ENCODE data around the gene APAF1.
"Not testable (repeated sequence)": the region's sequence is repeated elsewhere in the genome, so short reads cannot be mapped to it uniquely, and the experiment has no call there.

The APAF1 gene

GRCh38 chr12:98751580-98752115 lies 106.6 kb downstream of the APAF1 start:
- Histone ChIP-seq H3K36me3 (ENCODE audit: low read depth) (no peaks in the 10 kb centered on the region), H3K27ac (ENCODE audit: poor library complexity, severe bottlenecking) (no peak overlapping the region), H3K9me3 (ENCODE audit: severe bottlenecking) (no peaks in the 10 kb centered on the region), H3K4me3 (ENCODE audit: severe bottlenecking) (no peak overlapping the region), H3K27me3 (ENCODE audit: insufficient read depth, poor library complexity, severe bottlenecking) (peaks cover under 1% of the 10 kb centered on the region), H3K4me1 (ENCODE audit: insufficient read depth, poor library complexity, severe bottlenecking) (no peaks in the 10 kb centered on the region)
- DNase-seq (ENCODE audit: low spot score), result no peak
- no peak for ATAC-seq (ENCODE audit: low read depth)
- no peak for TF ChIP-seq CTCF (IDR thresholded peaks at IDR 0.05; ENCODE audit: poor library complexity, severe bottlenecking)

- no peaks in the 10 kb centered on the region for H3K36me3 ChIP-seq (ENCODE audit: low read depth)
- no peaks in the 10 kb centered on the region for H3K27me3 ChIP-seq (ENCODE audit: insufficient read depth, poor library complexity, severe bottlenecking)
- H3K9me3 ChIP-seq (ENCODE audit: severe bottlenecking), result no peaks in the 10 kb centered on the region
- no peak overlapping the region for H3K4me3 ChIP-seq (ENCODE audit: severe bottlenecking)
- no peak overlapping the region for H3K27ac ChIP-seq (ENCODE audit: poor library complexity, severe bottlenecking)
- DNase-seq (ENCODE audit: low spot score) (no peak), ATAC-seq (ENCODE audit: low read depth) (no peak)
- H3K4me1 ChIP-seq (ENCODE audit: insufficient read depth, poor library complexity, severe bottlenecking), result no peaks in the 10 kb centered on the region
- no peak for TF ChIP-seq CTCF (IDR thresholded peaks at IDR 0.05; ENCODE audit: poor library complexity, severe bottlenecking)
These were observed 107.6 kb downstream of the APAF1 start for GRCh38 chr12:98752726-98753125.

GRCh38 chr12:98754095-98754494 lies 109.0 kb downstream of the APAF1 start:
- DNase-seq (ENCODE audit: low spot score), result no peak
- H3K4me3 ChIP-seq (ENCODE audit: severe bottlenecking), result no peak overlapping the region
- H3K4me1 ChIP-seq (ENCODE audit: insufficient read depth, poor library complexity, severe bottlenecking), result no peaks in the 10 kb centered on the region
- ATAC-seq (ENCODE audit: low read depth), result peak; percentile 60
- no peaks in the 10 kb centered on the region for H3K27me3 ChIP-seq (ENCODE audit: insufficient read depth, poor library complexity, severe bottlenecking)
- no peak overlapping the region for H3K27ac ChIP-seq (ENCODE audit: poor library complexity, severe bottlenecking)
- no peaks in the 10 kb centered on the region for H3K9me3 ChIP-seq (ENCODE audit: severe bottlenecking)
- no peak for TF ChIP-seq CTCF (IDR thresholded peaks at IDR 0.05; ENCODE audit: poor library complexity, severe bottlenecking)
- no peaks in the 10 kb centered on the region for H3K36me3 ChIP-seq (ENCODE audit: low read depth)

GRCh38 chr12:98755855-98756254 lies 110.8 kb downstream of the APAF1 start:
- not testable (repeated sequence) for DNase-seq (ENCODE audit: low spot score)

GRCh38 chr12:98757455-98757854 lies 112.4 kb downstream of the APAF1 start:
- DNase-seq (ENCODE audit: low spot score) (no peak), ATAC-seq (ENCODE audit: low read depth) (no peak)
- Histone ChIP-seq H3K36me3 (ENCODE audit: low read depth) (no peaks in the 10 kb centered on the region), H3K27me3 (ENCODE audit: insufficient read depth, poor library complexity, severe bottlenecking) (no peaks in the 10 kb centered on the region), H3K9me3 (ENCODE audit: severe bottlenecking) (no peaks in the 10 kb centered on the region), H3K27ac (ENCODE audit: poor library complexity, severe bottlenecking) (no peak overlapping the region), H3K4me3 (ENCODE audit: severe bottlenecking) (no peak overlapping the region), H3K4me1 (ENCODE audit: insufficient read depth, poor library complexity, severe bottlenecking) (no peaks in the 10 kb centered on the region)
- no peak for TF ChIP-seq CTCF (IDR thresholded peaks at IDR 0.05; ENCODE audit: poor library complexity, severe bottlenecking)

More at GRCh38 chr12:98755855-98756254, 110.8 kb downstream of the APAF1 start:
- not testable (repeated sequence) for H3K36me3 ChIP-seq (ENCODE audit: low read depth); H3K4me1 ChIP-seq (ENCODE audit: insufficient read depth, poor library complexity, severe bottlenecking); H3K9me3 ChIP-seq (ENCODE audit: severe bottlenecking); H3K4me3 ChIP-seq (ENCODE audit: severe bottlenecking); H3K27ac ChIP-seq (ENCODE audit: poor library complexity, severe bottlenecking); H3K27me3 ChIP-seq (ENCODE audit: insufficient read depth, poor library complexity, severe bottlenecking)
- peak; percentile 83 for ATAC-seq (ENCODE audit: low read depth)
